Thymus (tissue), 11 donors: Measurements from ENCODE around the gene CYP1A2. TPM values are rescaled to one million over a fixed set of nuclear protein-coding genes. Genes with fewer than 3 reads are reported as not detected.

Experiments
- DNase-seq, 9 donors: peaks; one replicate each; pipeline ENCODE4 v3.0.0-alpha.2; 2013; ENCODE audit warnings: low spot score in 9 of 9, low read depth in 6 of 9, missing footprints in 1 of 9
- H3K27ac ChIP-seq, 2 donors: one replicate each; pipeline ENCODE4 v1.5.1; 2013; ENCODE audit warnings: control low read depth in 1 of 2, low read depth in 1 of 2, low read length in 1 of 2, mild to moderate bottlenecking in 1 of 2, moderate library complexity in 1 of 2
- H3K27me3 ChIP-seq, 2 donors: one replicate each; pipeline ENCODE4 v1.5.1; 2013; ENCODE audit warnings: low read length in 1 of 2; ENCODE audit not compliant: control insufficient read depth in 2 of 2, insufficient read depth in 1 of 2
- H3K36me3 ChIP-seq, 2 donors: one replicate each; pipeline ENCODE4 v1.5.1; 2013; ENCODE audit warnings: low read length in 1 of 2, mild to moderate bottlenecking in 1 of 2, moderate library complexity in 1 of 2; ENCODE audit not compliant: control insufficient read depth in 2 of 2, insufficient read depth in 2 of 2
- H3K4me1 ChIP-seq, 2 donors: one replicate each; pipeline ENCODE4 v1.5.1; 2013; ENCODE audit warnings: low read length in 2 of 2; ENCODE audit not compliant: control insufficient read depth in 2 of 2, insufficient read depth in 2 of 2
- H3K4me3 ChIP-seq, 2 donors: one replicate each; pipeline ENCODE4 v1.5.1; 2013; ENCODE audit warnings: low read length in 2 of 2, control low read depth in 1 of 2, mild to moderate bottlenecking in 1 of 2
- H3K9me3 ChIP-seq, 2 donors: one replicate each; pipeline ENCODE4 v1.5.1; 2013; ENCODE audit warnings: low read length in 1 of 2, mild to moderate bottlenecking in 1 of 2; ENCODE audit not compliant: control insufficient read depth in 2 of 2, insufficient read depth in 1 of 2
- WGBS: extraction: QIAGEN DNeasy Blood & Tissue Kit; methylation state at CpG from one replicate; pipeline ENCODE4 v1.1.7; 2013; 5-methylcytosine and 5-hydroxymethylcytosine counted together
- polyA plus RNA-seq: library from polyadenylated mRNA; stranded (reverse); fragments of 200-250 nt; gene quantifications from one replicate; pipeline ENCODE4 v1.2.3, GENCODE V29; 2013
- total RNA-seq: library from RNA; stranded (reverse); fragments of 120-200 nt; gene quantifications from one replicate; pipeline ENCODE4 v1.2.4, GENCODE V29; 2013
- donor health status: healthy.

Gene CYP1A2
- total and polyA plus RNA-seq, 2 donors = 0.05 TPM; not detected in 1

- peaks cover 41 to 80% of the 10 kb centered on the region in 2 donors for H3K4me1 ChIP-seq
- H3K27ac ChIP-seq = peak overlapping the region; percentile 89 to 93
- H3K4me3 ChIP-seq = peak overlapping the region in 1 of 2 donors; percentile 16
Observed at GRCh38 chr15:74777769-74778598, 29.3 kb downstream of the CYP1A2 start.

GRCh38 chr15:74778599-74778970 is 29.9 kb downstream of the CYP1A2 start:
- H3K4me1 ChIP-seq = peaks cover 41 to 82% of the 10 kb centered on the region in 2 donors
- no peaks in the 10 kb centered on the region for H3K9me3 ChIP-seq
- 98% methylated on average over 5 of the region's 5 CpGs for WGBS
- no peak overlapping the region for H3K4me3 ChIP-seq
- no peaks in the 10 kb centered on the region for H3K36me3 ChIP-seq
- peak overlapping the region; percentile 8 to 89 for H3K27ac ChIP-seq
- no peaks in the 10 kb centered on the region for H3K27me3 ChIP-seq
- DNase-seq = no peak

More at GRCh38 chr15:74777769-74778598, 29.3 kb downstream of the CYP1A2 start:
- Histone ChIP-seq H3K36me3 (no peaks in the 10 kb centered on the region), H3K9me3 (no peaks in the 10 kb centered on the region), H3K27me3 (no peaks in the 10 kb centered on the region)
- no peak for DNase-seq
- 83% methylated on average over 6 of the region's 6 CpGs for WGBS

- Histone ChIP-seq H3K27ac (peak overlapping the region; percentile 25 to 78), H3K9me3 (no peaks in the 10 kb centered on the region), H3K36me3 (no peaks in the 10 kb centered on the region), H3K4me3 (no peak overlapping the region), H3K27me3 (no peaks in the 10 kb centered on the region), H3K4me1 (peaks cover 47 to 84% of the 10 kb centered on the region in 2 donors)
- no peak for DNase-seq
- 89% methylated on average over 7 of the region's 7 CpGs for WGBS
Observed at GRCh38 chr15:74779162-74779648, 30.6 kb downstream of the CYP1A2 start.

DNA sequence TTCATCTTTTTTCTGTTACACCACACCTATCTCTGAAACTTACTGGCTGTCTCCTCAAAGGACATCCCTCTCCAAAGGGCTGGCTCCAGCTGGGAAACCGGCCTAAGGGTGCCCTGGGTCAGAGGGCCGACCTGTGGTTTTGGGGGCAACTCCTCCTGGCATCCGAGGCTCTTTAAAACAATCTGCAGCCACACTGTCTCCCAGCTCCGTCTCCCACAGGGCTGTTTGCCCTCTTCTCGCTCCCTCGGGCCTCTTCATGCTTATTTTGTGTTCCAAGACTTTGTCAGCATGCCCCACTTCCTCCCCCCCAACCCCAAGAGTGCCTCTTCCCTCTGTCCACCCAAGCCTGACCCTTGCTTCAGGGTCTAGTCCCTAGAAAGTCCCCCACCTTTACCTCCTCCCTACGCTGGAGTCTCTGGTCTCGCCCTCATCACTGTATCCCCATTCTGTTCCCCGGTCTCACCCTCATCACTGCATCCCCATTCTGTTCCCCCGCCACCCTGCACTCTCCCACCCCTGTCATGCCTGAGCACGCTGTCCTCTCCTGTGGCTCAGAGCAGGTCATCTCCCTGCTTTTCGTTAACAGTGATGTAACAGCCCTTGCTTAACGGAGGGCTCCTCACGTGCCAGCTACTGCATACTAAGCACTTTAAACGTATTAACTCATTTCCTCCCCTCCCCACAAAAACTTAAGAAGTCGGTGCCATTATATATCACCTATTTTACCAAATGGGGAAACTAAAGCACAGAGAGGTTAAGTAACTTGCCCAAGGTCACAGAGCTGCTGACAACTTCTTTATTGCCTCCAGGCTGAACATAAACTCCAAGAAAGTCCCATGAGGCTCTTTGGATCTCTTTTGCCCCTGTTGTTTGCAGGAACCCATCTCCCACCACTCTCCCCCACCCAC is 32.1 kb downstream of the CYP1A2 start:
- WGBS = 43% methylated on average over 16 of the region's 16 CpGs
- no peaks in the 10 kb centered on the region for H3K27me3 ChIP-seq
- H3K4me3 ChIP-seq = peak overlapping the region; percentile 51 to 99
- H3K36me3 ChIP-seq = peaks cover 7 to 14% of the 10 kb centered on the region in 2 donors
- H3K4me1 ChIP-seq = peaks cover 63 to 90% of the 10 kb centered on the region in 2 donors
- no peaks in the 10 kb centered on the region for H3K9me3 ChIP-seq
- DNase-seq = peak in 2 of 9 donors; percentile 63 to 75
- peak overlapping the region; percentile 93 to 96 for H3K27ac ChIP-seq

GRCh38 chr15:74781431-74782258 is 33.0 kb downstream of the CYP1A2 start, which contains the start of gene CSK:
CSK (plus strand) TSS chr15:74782080; CDS start chr15:74798298, 16,218 bp downstream.
- H3K27me3 ChIP-seq = no peaks in the 10 kb centered on the region
- whole genome bisulfite sequencing = under 1% methylated on average over 74 of the region's 74 CpGs
- peaks cover 69 to 92% of the 10 kb centered on the region in 2 donors for H3K4me1 ChIP-seq
- H3K4me3 ChIP-seq = peak within 1 kb of the TSS; percentile 98 to 99
- H3K36me3 ChIP-seq = peaks cover 7 to 22% of the 10 kb centered on the region in 2 donors
- DNase-seq = peak in 4 of 9 donors; percentile 70 to 86 (median 80)
- peak within 1 kb of the TSS; percentile 96 to 99 for H3K27ac ChIP-seq
- H3K9me3 ChIP-seq = no peaks in the 10 kb centered on the region

DNA sequence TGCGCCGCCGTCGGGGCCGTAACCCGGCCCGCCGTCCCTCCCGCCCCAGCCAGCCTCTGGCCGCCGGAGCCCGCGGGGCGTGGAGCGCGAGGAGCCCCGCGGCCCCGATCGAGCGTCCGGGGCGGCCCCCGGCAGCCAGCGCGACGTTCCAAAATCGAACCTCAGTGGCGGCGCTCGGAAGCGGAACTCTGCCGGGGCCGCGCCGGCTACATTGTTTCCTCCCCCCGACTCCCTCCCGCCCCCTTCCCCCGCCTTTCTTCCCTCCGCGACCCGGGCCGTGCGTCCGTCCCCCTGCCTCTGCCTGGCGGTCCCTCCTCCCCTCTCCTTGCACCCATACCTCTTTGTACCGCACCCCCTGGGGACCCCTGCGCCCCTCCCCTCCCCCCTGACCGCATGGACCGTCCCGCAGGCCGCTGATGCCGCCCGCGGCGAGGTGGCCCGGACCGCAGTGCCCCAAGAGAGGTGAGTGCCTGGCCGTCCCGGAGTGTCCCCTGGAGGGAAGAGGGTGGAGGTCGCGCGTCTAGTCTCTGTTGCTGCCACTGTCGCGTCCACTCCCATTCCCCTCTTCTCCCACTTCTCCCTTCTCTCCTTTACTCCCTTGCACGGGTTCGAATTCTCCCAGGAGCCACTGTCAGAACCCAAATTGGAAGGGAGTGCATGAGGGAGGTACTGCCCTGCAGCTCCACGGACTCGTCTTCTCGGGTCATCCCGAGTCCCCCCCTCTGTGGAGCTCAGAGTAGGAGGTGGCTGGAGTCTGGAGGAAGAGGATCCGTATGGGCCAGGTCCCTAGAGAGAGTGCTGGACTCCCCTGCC is 33.8 kb downstream of the CYP1A2 start:
- H3K27me3 ChIP-seq = no peaks in the 10 kb centered on the region
- H3K9me3 ChIP-seq = no peaks in the 10 kb centered on the region
- peak overlapping the region; percentile 96 to 99 for H3K27ac ChIP-seq
- WGBS = under 1% methylated on average over 72 of the region's 72 CpGs
- peak overlapping the region; percentile 98 to 99 for H3K4me3 ChIP-seq
- H3K4me1 ChIP-seq = peaks cover 68 to 92% of the 10 kb centered on the region in 2 donors
- H3K36me3 ChIP-seq = peaks cover 7 to 27% of the 10 kb centered on the region in 2 donors
- peak in 1 of 9 donors; percentile 73 for DNase-seq

GRCh38 chr15:74783072-74783807 is 34.6 kb downstream of the CYP1A2 start:
- Histone ChIP-seq H3K9me3 (peaks cover 0 to 3% of the 10 kb centered on the region in 2 donors), H3K36me3 (peaks cover 7 to 31% of the 10 kb centered on the region in 2 donors), H3K27ac (peak overlapping the region; percentile 91 to 99), H3K4me3 (peak overlapping the region; percentile 98 to 99), H3K27me3 (no peaks in the 10 kb centered on the region), H3K4me1 (peaks cover 64 to 92% of the 10 kb centered on the region in 2 donors)
- peak in 1 of 9 donors; percentile 64 for DNase-seq
- 2% methylated on average over 13 of the region's 13 CpGs for WGBS
